Measurements from ENCODE around the gene ANXA3. TPM values are rescaled to one million over a fixed set of nuclear protein-coding genes. Genes with fewer than 3 reads are reported as not detected.
A peak's percentile ranks its signal among the peaks of the same experiment; 100 is the strongest.

ANXA3 gene
- polyA plus RNA-seq, 6 donors from 2014 or later, result 0.65 to 1.3 (median 0.73) TPM; not detected in 3

GRCh38 chr4:78525559-78525958 is 26.0 kb upstream of the ANXA3 start:
- Mint-ChIP-seq H3K27me3 (peaks cover 0 to 15% (median 0%) of the 10 kb centered on the region in 3 donors), H3K27ac (no peak overlapping the region), H3K4me3 (no peak overlapping the region), H3K4me1 (no peaks in the 10 kb centered on the region), H3K36me3 (no peaks in the 10 kb centered on the region), H3K9me3 (no peaks in the 10 kb centered on the region)
- DNase-seq (no peak), ATAC-seq (ENCODE audit: low read depth in 2 of 2) (no peak)

- ATAC-seq (ENCODE audit: low read depth in 2 of 2) (no peak), DNase-seq (no peak)
- Mint-ChIP-seq H3K9me3 (peaks cover 0 to 2% (median 0%) of the 10 kb centered on the region in 7 donors), H3K27me3 (peaks cover 0 to 15% (median 0%) of the 10 kb centered on the region in 3 donors), H3K4me3 (no peak overlapping the region), H3K4me1 (no peaks in the 10 kb centered on the region), H3K27ac (no peak overlapping the region), H3K36me3 (no peaks in the 10 kb centered on the region)
Observed at GRCh38 chr4:78527103-78527502, 24.5 kb upstream of the ANXA3 start.

GRCh38 chr4:78527555-78527954 is 24.0 kb upstream of the ANXA3 start:
- Mint-ChIP-seq H3K27me3 (peaks cover 0 to 15% (median 0%) of the 10 kb centered on the region in 3 donors), H3K4me1 (no peaks in the 10 kb centered on the region), H3K4me3 (no peak overlapping the region), H3K27ac (no peak overlapping the region), H3K9me3 (peaks cover 0 to 2% (median 0%) of the 10 kb centered on the region in 7 donors), H3K36me3 (no peaks in the 10 kb centered on the region)
- no peak for ATAC-seq (ENCODE audit: low read depth in 2 of 2)
- no peak for DNase-seq

- H3K9me3 Mint-ChIP-seq, result peaks cover 0 to 2% (median 0%) of the 10 kb centered on the region in 7 donors
- no peak overlapping the region for H3K4me3 Mint-ChIP-seq
- no peaks in the 10 kb centered on the region for H3K36me3 Mint-ChIP-seq
- no peak overlapping the region for H3K27ac Mint-ChIP-seq
- peaks cover 0 to 15% (median 0%) of the 10 kb centered on the region in 3 donors for H3K27me3 Mint-ChIP-seq
- no peak for DNase-seq
- H3K4me1 Mint-ChIP-seq, result no peaks in the 10 kb centered on the region
- no peak for ATAC-seq (ENCODE audit: low read depth in 2 of 2)
Observed at GRCh38 chr4:78528327-78528726, 23.2 kb upstream of the ANXA3 start.

- ATAC-seq (ENCODE audit: low read depth in 2 of 2), result no peak
Observed at GRCh38 chr4:78529569-78530209, 21.9 kb upstream of the ANXA3 start.

GRCh38 chr4:78532046-78532445 is 19.5 kb upstream of the ANXA3 start:
- DNase-seq, result no peak
- Mint-ChIP-seq H3K27me3 (peaks cover 0 to 12% (median 4%) of the 10 kb centered on the region in 3 donors), H3K4me1 (no peaks in the 10 kb centered on the region), H3K9me3 (peaks cover 0 to 7% (median 0%) of the 10 kb centered on the region in 7 donors), H3K36me3 (no peaks in the 10 kb centered on the region), H3K27ac (peak overlapping the region in 2 of 6 donors; percentile 7 to 56), H3K4me3 (no peak overlapping the region)
- no peak for ATAC-seq (ENCODE audit: low read depth in 2 of 2)

More at GRCh38 chr4:78529569-78530209, 21.9 kb upstream of the ANXA3 start:
- Mint-ChIP-seq H3K27me3 (peaks cover 0 to 4% (median 0%) of the 10 kb centered on the region in 3 donors), H3K9me3 (peaks cover 0 to 2% (median 0%) of the 10 kb centered on the region in 7 donors), H3K27ac (no peak overlapping the region), H3K4me1 (no peaks in the 10 kb centered on the region), H3K4me3 (no peak overlapping the region), H3K36me3 (no peaks in the 10 kb centered on the region)
- DNase-seq, result no peak

GRCh38 chr4:78533854-78534253 is 17.7 kb upstream of the ANXA3 start:
- ATAC-seq (ENCODE audit: low read depth in 2 of 2) (no peak), DNase-seq (no peak)
- H3K4me1 Mint-ChIP-seq, result no peaks in the 10 kb centered on the region
- H3K27ac Mint-ChIP-seq, result no peak overlapping the region
- H3K9me3 Mint-ChIP-seq, result peaks cover 0 to 7% (median 0%) of the 10 kb centered on the region in 7 donors
- H3K36me3 Mint-ChIP-seq, result no peaks in the 10 kb centered on the region
- no peak overlapping the region for H3K4me3 Mint-ChIP-seq
- H3K27me3 Mint-ChIP-seq, result peaks cover 0 to 12% (median 7%) of the 10 kb centered on the region in 3 donors

GRCh38 chr4:78534286-78534955 is 17.1 kb upstream of the ANXA3 start:
- Mint-ChIP-seq H3K9me3 (peaks cover 0 to 7% (median 0%) of the 10 kb centered on the region in 7 donors), H3K27ac (no peak overlapping the region), H3K4me3 (no peak overlapping the region), H3K27me3 (peaks cover 0 to 12% (median 7%) of the 10 kb centered on the region in 3 donors), H3K4me1 (no peaks in the 10 kb centered on the region), H3K36me3 (no peaks in the 10 kb centered on the region)
- DNase-seq (no peak), ATAC-seq (ENCODE audit: low read depth in 2 of 2) (no peak)

- ATAC-seq (ENCODE audit: low read depth in 2 of 2) (no peak), DNase-seq (no peak)
- Mint-ChIP-seq H3K4me1 (peaks cover 5 to 10% (median 6%) of the 10 kb centered on the region in 3 donors), H3K9me3 (no peaks in the 10 kb centered on the region), H3K27me3 (peaks cover 5 to 15% (median 8%) of the 10 kb centered on the region in 3 donors), H3K36me3 (no peaks in the 10 kb centered on the region), H3K27ac (peak overlapping the region in 1 of 6 donors; percentile 8), H3K4me3 (no peak overlapping the region)
Observed at GRCh38 chr4:78542373-78542772, 9.2 kb upstream of the ANXA3 start.

GRCh38 chr4:78543424-78544125 is 8.0 kb upstream of the ANXA3 start:
- Mint-ChIP-seq H3K4me3 (no peak overlapping the region), H3K36me3 (no peaks in the 10 kb centered on the region), H3K9me3 (no peaks in the 10 kb centered on the region), H3K27ac (peak overlapping the region in 1 of 6 donors; percentile 15), H3K27me3 (peaks cover 5 to 15% (median 5%) of the 10 kb centered on the region in 3 donors), H3K4me1 (peaks cover 5 to 10% (median 6%) of the 10 kb centered on the region in 3 donors)
- DNase-seq, result no peak
- ATAC-seq (ENCODE audit: low read depth in 2 of 2), result no peak

- no peak for ATAC-seq (ENCODE audit: low read depth in 2 of 2)
- no peaks in the 10 kb centered on the region for H3K9me3 Mint-ChIP-seq
- no peaks in the 10 kb centered on the region for H3K36me3 Mint-ChIP-seq
- peaks cover 5 to 10% (median 6%) of the 10 kb centered on the region in 3 donors for H3K4me1 Mint-ChIP-seq
- H3K27ac Mint-ChIP-seq, result no peak overlapping the region
- peaks cover 5 to 15% (median 6%) of the 10 kb centered on the region in 3 donors for H3K27me3 Mint-ChIP-seq
- no peak overlapping the region for H3K4me3 Mint-ChIP-seq
- DNase-seq, result no peak
Observed at GRCh38 chr4:78544678-78545077, 6.9 kb upstream of the ANXA3 start.

GRCh38 chr4:78545275-78546246 is 6.0 kb upstream of the ANXA3 start:
- no peak for ATAC-seq (ENCODE audit: low read depth in 2 of 2)
- Mint-ChIP-seq H3K27ac (no peak overlapping the region), H3K27me3 (peaks cover 11 to 20% (median 15%) of the 10 kb centered on the region in 3 donors), H3K4me3 (no peak overlapping the region), H3K4me1 (peaks cover 5 to 10% (median 6%) of the 10 kb centered on the region in 3 donors), H3K9me3 (no peaks in the 10 kb centered on the region), H3K36me3 (no peaks in the 10 kb centered on the region)
- DNase-seq, result no peak
